WTC11 (cell line): ENCODE measurements around the gene BLM. TPM values are rescaled to one million over a fixed set of nuclear protein-coding genes. Genes with fewer than 3 reads are reported as not detected.

Experiments
- ATAC-seq: fragments of 200-7000 bp; cut with Tn5 transposase; 2 replicates; pipeline ENCODE4 v1.10.0; 2021; ENCODE audit warnings: mild to moderate bottlenecking, moderate library complexity
- CTCF ChIA-PET: fragments of 300-600 bp; sonication (Branson Sonifier 250); formaldehyde crosslinking; loops from one replicate; lab custom pipeline; 2021; ENCODE audit warnings: antibody characterized with exemption; lab: Charles Lee
- POLR2A ChIA-PET: fragments of 350-600 bp; sonication (Branson Sonifier 250); formaldehyde crosslinking; loops from one replicate; lab custom pipeline; 2021; ENCODE audit warnings: antibody characterized with exemption; lab: Charles Lee
- DNase-seq: peaks from one replicate; pipeline ENCODE4 v3.0.0; 2021; ENCODE audit warnings: low spot score
- H3K27ac Mint-ChIP-seq: 2 replicates; pipeline ENCODE4 v1.8.0; 2021; ENCODE audit warnings: mixed read lengths
- H3K27me3 Mint-ChIP-seq: 2 replicates; pipeline ENCODE4 v1.8.0; 2021; ENCODE audit warnings: low read depth, mild to moderate bottlenecking, moderate library complexity, mixed read lengths
- H3K36me3 Mint-ChIP-seq: 2 replicates; pipeline ENCODE4 v1.8.0; 2021; ENCODE audit warnings: mixed read lengths
- H3K4me1 Mint-ChIP-seq: 2 replicates; pipeline ENCODE4 v1.8.0; 2022; ENCODE audit warnings: mixed read lengths
- H3K4me3 Mint-ChIP-seq: 2 replicates; pipeline ENCODE4 v1.8.0; 2021; ENCODE audit warnings: mild to moderate bottlenecking, moderate library complexity, mixed read lengths
- H3K9me3 Mint-ChIP-seq: 2 replicates; pipeline ENCODE4 v1.8.0; 2021; ENCODE audit warnings: mixed read lengths
- ARID4B ChIP-seq: sonication (generic); formaldehyde crosslinking; IDR thresholded peaks from 2 replicates; pipeline ENCODE4 v1.8.0; 2023; ENCODE audit warnings: missing genetic modification reagents, mild to moderate bottlenecking, borderline replicate concordance
- ATF3 ChIP-seq: sonication (generic); formaldehyde crosslinking; conservative IDR thresholded peaks from 2 replicates; pipeline ENCODE4 v1.8.1; 2022; ENCODE audit warnings: mild to moderate bottlenecking, missing genetic modification reagents
- CDX4 ChIP-seq: fragments of 250-450 bp; sonication (Bioruptor Pico); IDR thresholded peaks from 2 replicates; pipeline ENCODE4 v1.9.0; 2021; ENCODE audit warnings: moderate library complexity, mild to moderate bottlenecking, inconsistent platforms, borderline replicate concordance
- GRHL2 ChIP-seq: fragments of 250-450 bp; sonication (Bioruptor Pico); IDR thresholded peaks from 2 replicates; pipeline ENCODE4 v1.8.0; 2022; ENCODE audit warnings: mild to moderate bottlenecking, moderate library complexity; ENCODE audit not compliant: insufficient replicate concordance, severe bottlenecking
- HMGA2 ChIP-seq: fragments of 250-450 bp; sonication (Bioruptor Pico); IDR thresholded peaks from 2 replicates; pipeline ENCODE4 v1.4.0; 2021; ENCODE audit warnings: mild to moderate bottlenecking, moderate library complexity
- HMGXB4 ChIP-seq: sonication (generic); formaldehyde crosslinking; IDR thresholded peaks from 2 replicates; pipeline ENCODE4 v1.8.1; 2023; ENCODE audit warnings: mild to moderate bottlenecking, moderate library complexity, missing genetic modification reagents
- MYBL2 ChIP-seq: sonication (generic); formaldehyde crosslinking; IDR thresholded peaks from 2 replicates; pipeline ENCODE4 v1.8.1; 2023; ENCODE audit warnings: mild to moderate bottlenecking, moderate library complexity, missing genetic modification reagents
- NR2C2 ChIP-seq: sonication (generic); formaldehyde crosslinking; IDR thresholded peaks from 2 replicates; pipeline ENCODE4 v1.8.0; 2022; ENCODE audit warnings: mild to moderate bottlenecking, missing genetic modification reagents
- SMAD4 ChIP-seq: sonication (generic); formaldehyde crosslinking; IDR thresholded peaks from 2 replicates; pipeline ENCODE4 v1.8.0; 2022; ENCODE audit warnings: mild to moderate bottlenecking, missing genetic modification reagents
- TCF7 ChIP-seq: sonication (generic); formaldehyde crosslinking; IDR thresholded peaks from 2 replicates; pipeline ENCODE4 v1.8.0; 2022; ENCODE audit warnings: mild to moderate bottlenecking, low read depth, missing genetic modification reagents, moderate library complexity
- TEAD4 ChIP-seq: sonication (generic); formaldehyde crosslinking; IDR thresholded peaks from 2 replicates; pipeline ENCODE4 v1.8.0; 2022; ENCODE audit warnings: mild to moderate bottlenecking, missing genetic modification reagents
- TP53 ChIP-seq: sonication (generic); formaldehyde crosslinking; IDR thresholded peaks from 2 replicates; pipeline ENCODE4 v1.8.1; 2023; ENCODE audit warnings: mild to moderate bottlenecking, missing genetic modification reagents
- USF1 ChIP-seq: sonication (generic); formaldehyde crosslinking; IDR thresholded peaks from 2 replicates; pipeline ENCODE4 v1.8.0; 2022; ENCODE audit warnings: mild to moderate bottlenecking, missing genetic modification reagents
- ZMAT4 ChIP-seq: fragments of 250-450 bp; sonication (Bioruptor Pico); IDR thresholded peaks from 2 replicates; pipeline ENCODE4 v1.9.0; 2021; ENCODE audit warnings: mild to moderate bottlenecking
- ZNF138 ChIP-seq: sonication (generic); formaldehyde crosslinking; conservative IDR thresholded peaks from 2 replicates; pipeline ENCODE4 v1.8.1; 2022; ENCODE audit warnings: mild to moderate bottlenecking, moderate library complexity, missing genetic modification reagents
- ZNF512 ChIP-seq: sonication (generic); formaldehyde crosslinking; IDR thresholded peaks from 2 replicates; pipeline ENCODE4 v1.8.1; 2022; ENCODE audit warnings: missing genetic modification reagents, borderline replicate concordance
- ZNF532 ChIP-seq: fragments of 250-450 bp; sonication (Bioruptor Pico); IDR thresholded peaks from 2 replicates; pipeline ENCODE4 v1.9.0; 2021; ENCODE audit warnings: mild to moderate bottlenecking, borderline replicate concordance
- ZSCAN18 ChIP-seq: fragments of 250-450 bp; sonication (Bioruptor Pico); IDR thresholded peaks from 2 replicates; pipeline ENCODE4 v2.1.2; 2022; ENCODE audit warnings: mild to moderate bottlenecking, moderate library complexity
- total RNA-seq: library from RNA; stranded (reverse); gene quantifications from 3 replicates; pipeline ENCODE4 v1.2.3, GENCODE V29; 2021

Gene BLM
- total RNA-seq, 1 experiment from 2014 or later: 40.5 TPM

GRCh38 chr15:90691982-90692773, 25.0 kb upstream of the BLM start:
- Mint-ChIP-seq H3K36me3 (peaks cover 2% of the 10 kb centered on the region), H3K27ac (no peak overlapping the region), H3K9me3 (peaks cover 8% of the 10 kb centered on the region), H3K4me3 (no peak overlapping the region), H3K4me1 (no peaks in the 10 kb centered on the region; the same call in 1 of the 2 replicates), H3K27me3 (no peaks in the 10 kb centered on the region)
- no peak for ATAC-seq
- DNase-seq: no peak
- TF ChIP-seq TCF7 (no peak), MYBL2 (no peak), ZNF532 (CRISPR knock-in tag) (no peak), TEAD4 (CRISPR knock-in tag) (no peak), ZNF138 (CRISPR knock-in tag) (no peak), HMGA2 (no peak), ZNF512 (CRISPR knock-in tag) (no peak), ARID4B (no peak), TP53 (CRISPR knock-in tag) (no peak), USF1 (no peak), ATF3 (CRISPR knock-in tag) (no peak)
- ChIA-PET POLR2A (interaction anchor here (1.1 kb wide), 1 partner anchor 28 kb away, joined by 3 read pairs; no protein-coding TSS in a partner anchor), CTCF (interaction anchor here (0.7 to 1.8 kb wide), 6 partner anchors 8 to 399 kb away, joined by 3 to 18 read pairs (median 4); no protein-coding TSS in a partner anchor)

- Mint-ChIP-seq H3K9me3 (no peaks in the 10 kb centered on the region), H3K4me3 (no peak overlapping the region), H3K36me3 (no peaks in the 10 kb centered on the region), H3K4me1 (no peaks in the 10 kb centered on the region; the same call in 1 of the 2 replicates), H3K27ac (no peak overlapping the region), H3K27me3 (no peaks in the 10 kb centered on the region)
- POLR2A ChIA-PET: no interaction called here
- CTCF ChIA-PET: no interaction called here
- DNase-seq (no peak), ATAC-seq (no peak)
- no peak for TF ChIP-seq ZSCAN18 (CRISPR knock-in tag)
- no peak for TF ChIP-seq CDX4 (CRISPR knock-in tag)
- TF ChIP-seq SMAD4 (CRISPR knock-in tag): no peak
- no peak for TF ChIP-seq NR2C2 (CRISPR knock-in tag)
- no peak for TF ChIP-seq GRHL2
- TF ChIP-seq HMGXB4 (CRISPR knock-in tag): no peak
- TF ChIP-seq ZMAT4: no peak
Measured at GRCh38 chr15:90694987-90695386, 22.2 kb upstream of the BLM start.
